ENCODE results near the gene HLF.

GRCh38 chr17:55267777-55268648 is 3.3 kb downstream of the HLF start:
- TF ChIP-seq CTCF (IDR thresholded peaks at IDR 0.05) (no peak), POLR2AphosphoS5 (IDR thresholded peaks at IDR 0.05) (no peak), POLR2A (IDR thresholded peaks at IDR 0.05) (no peak)
